HEK293 (cell line): ENCODE results near the gene GAS1.

ENCODE experiments used
- AEBP2 ChIP-seq: fragments of 450-650 bp; formaldehyde crosslinking; IDR thresholded peaks from 2 replicates; pipeline ENCODE4 v1.5.1; 2016; ENCODE audit warnings: missing biosample characterization, missing genetic modification characterization, borderline replicate concordance
- GLI4 ChIP-seq: fragments of 450-650 bp; formaldehyde crosslinking; IDR thresholded peaks from 2 replicates; pipeline ENCODE4 v1.5.1; 2016; ENCODE audit warnings: missing biosample characterization, missing genetic modification characterization
- HOXD13 ChIP-seq: sonication (generic); formaldehyde crosslinking; IDR thresholded peaks from 2 replicates; pipeline ENCODE4 v1.8.0; 2022; ENCODE audit warnings: missing genetic modification reagents, borderline replicate concordance
- MEIS1 ChIP-seq: sonication (generic); formaldehyde crosslinking; IDR thresholded peaks from 2 replicates; pipeline ENCODE4 v1.8.1; 2022; ENCODE audit warnings: missing genetic modification reagents, mild to moderate bottlenecking, borderline replicate concordance
- OSR2 ChIP-seq: fragments of 450-650 bp; formaldehyde crosslinking; IDR thresholded peaks from 2 replicates; pipeline ENCODE4 v1.5.1; 2016; ENCODE audit warnings: missing biosample characterization, missing genetic modification characterization
- PRDM1 ChIP-seq: fragments of 450-650 bp; formaldehyde crosslinking; IDR thresholded peaks from 2 replicates; pipeline ENCODE4; 2016; ENCODE audit warnings: missing biosample characterization, missing genetic modification characterization
- PRDM4 ChIP-seq: fragments of 450-650 bp; formaldehyde crosslinking; IDR thresholded peaks from 2 replicates; pipeline ENCODE4 v1.5.1; 2017; ENCODE audit warnings: missing biosample characterization, missing genetic modification characterization
- SETDB1 ChIP-seq: IDR thresholded peaks from one replicate; pipeline ENCODE4 v1.6.1; 2017; ENCODE audit warnings: mild to moderate bottlenecking, low read length, moderate library complexity, mixed read lengths; ENCODE audit not compliant: insufficient read length
- SP7 ChIP-seq: fragments of 450-650 bp; formaldehyde crosslinking; IDR thresholded peaks from 2 replicates; pipeline ENCODE4 v1.5.1; 2016; ENCODE audit warnings: missing biosample characterization, missing genetic modification characterization
- ZBTB26 ChIP-seq: fragments of 450-650 bp; formaldehyde crosslinking; optimal IDR thresholded peaks from 2 replicates; pipeline ENCODE3; 2016; ENCODE audit warnings: missing biosample characterization, mild to moderate bottlenecking, missing genetic modification characterization
- ZBTB6 ChIP-seq: fragments of 450-650 bp; formaldehyde crosslinking; IDR thresholded peaks from 2 replicates; pipeline ENCODE4 v1.5.1; 2017; ENCODE audit warnings: missing biosample characterization, missing genetic modification characterization
- ZBTB8A ChIP-seq: fragments of 450-650 bp; formaldehyde crosslinking; IDR thresholded peaks from 2 replicates; pipeline ENCODE4 v1.5.1; 2016; ENCODE audit warnings: missing biosample characterization, missing genetic modification characterization
- ZFP69B ChIP-seq: fragments of 450-650 bp; formaldehyde crosslinking; IDR thresholded peaks from 2 replicates; pipeline ENCODE4 v1.5.1; 2016; ENCODE audit warnings: missing biosample characterization, missing genetic modification characterization
- ZNF175 ChIP-seq: fragments of 450-650 bp; formaldehyde crosslinking; IDR thresholded peaks from 2 replicates; pipeline ENCODE4 v1.5.1; 2016; ENCODE audit warnings: missing biosample characterization, missing genetic modification characterization
- ZNF2 ChIP-seq: fragments of 450-650 bp; formaldehyde crosslinking; IDR thresholded peaks from 2 replicates; pipeline ENCODE4 v1.5.1; 2016; ENCODE audit warnings: missing biosample characterization, missing genetic modification characterization
- ZNF202 ChIP-seq: fragments of 450-650 bp; formaldehyde crosslinking; IDR thresholded peaks from 2 replicates; pipeline ENCODE4 v1.5.1; 2016; ENCODE audit warnings: missing biosample characterization, missing genetic modification characterization, borderline replicate concordance
- ZNF211 ChIP-seq: fragments of 450-650 bp; formaldehyde crosslinking; IDR thresholded peaks from 2 replicates; pipeline ENCODE4 v1.5.1; 2016; ENCODE audit warnings: low read depth, missing biosample characterization, missing genetic modification characterization
- ZNF324 ChIP-seq: fragments of 450-650 bp; formaldehyde crosslinking; IDR thresholded peaks from 2 replicates; pipeline ENCODE4 v1.5.1; 2016; ENCODE audit warnings: missing biosample characterization, missing genetic modification characterization
- ZNF366 ChIP-seq: fragments of 450-650 bp; formaldehyde crosslinking; conservative IDR thresholded peaks from 2 replicates; pipeline ENCODE4 v1.5.1; 2016; ENCODE audit warnings: missing biosample characterization, missing genetic modification characterization
- ZNF391 ChIP-seq: fragments of 450-650 bp; formaldehyde crosslinking; IDR thresholded peaks from 2 replicates; pipeline ENCODE4 v1.5.1; 2016; ENCODE audit warnings: low read depth, missing biosample characterization, missing genetic modification characterization, borderline replicate concordance
- ZNF513 ChIP-seq: fragments of 450-650 bp; IDR thresholded peaks from 2 replicates; pipeline ENCODE4 v1.5.1; 2018; ENCODE audit warnings: missing biosample characterization, missing genetic modification characterization
- ZNF529 ChIP-seq: fragments of 450-650 bp; formaldehyde crosslinking; IDR thresholded peaks from 2 replicates; pipeline ENCODE4 v1.5.1; 2017; ENCODE audit warnings: missing genetic modification characterization, missing biosample characterization; ENCODE audit not compliant: insufficient replicate concordance
- ZNF580 ChIP-seq: fragments of 450-650 bp; formaldehyde crosslinking; IDR thresholded peaks from 2 replicates; pipeline ENCODE4 v1.5.1; 2016; ENCODE audit warnings: missing biosample characterization, missing genetic modification characterization
- ZNF639 ChIP-seq: fragments of 450-650 bp; formaldehyde crosslinking; IDR thresholded peaks from 2 replicates; pipeline ENCODE4 v1.5.1; 2016; ENCODE audit warnings: missing biosample characterization, missing genetic modification characterization
- ZNF660 ChIP-seq: fragments of 450-650 bp; IDR thresholded peaks from 2 replicates; pipeline ENCODE4 v1.5.1; 2018; ENCODE audit warnings: missing biosample characterization, mild to moderate bottlenecking, missing genetic modification characterization
- ZNF670 ChIP-seq: fragments of 450-650 bp; formaldehyde crosslinking; IDR thresholded peaks from 2 replicates; pipeline ENCODE4 v1.5.1; 2016; ENCODE audit warnings: missing biosample characterization, missing genetic modification characterization, low read depth
- ZNF707 ChIP-seq: fragments of 450-650 bp; formaldehyde crosslinking; IDR thresholded peaks from 2 replicates; pipeline ENCODE4 v1.5.1; 2016; ENCODE audit warnings: missing biosample characterization, missing genetic modification characterization
- ZNF776 ChIP-seq: fragments of 450-650 bp; formaldehyde crosslinking; IDR thresholded peaks from 2 replicates; pipeline ENCODE4 v1.5.0; 2017; ENCODE audit warnings: missing biosample characterization, missing genetic modification characterization, borderline replicate concordance
- ZSCAN23 ChIP-seq: fragments of 450-650 bp; formaldehyde crosslinking; IDR thresholded peaks from 2 replicates; pipeline ENCODE4 v1.5.1; 2016; ENCODE audit warnings: missing biosample characterization, missing genetic modification characterization

GAS1 gene

GRCh38 chr9:86947146-86948073 is at the start of gene GAS1 (continued):
- TF ChIP-seq ZNF211 (tag by site-specific recombination) (no peak), SETDB1 (no peak), ZNF202 (tag by site-specific recombination) (no peak), ZNF324 (tag by site-specific recombination) (peak; percentile 62; the same call in 1 of the 2 replicates), ZNF366 (tag by site-specific recombination) (peak; percentile 37; the same call in 1 of the 2 replicates), PRDM1 (tag by site-specific recombination) (peak; percentile 92), ZNF513 (tag by site-specific recombination) (0 out of 2 replicates have a peak, but pooled peaks have one; percentile 3), ZNF2 (tag by site-specific recombination) (no peak), ZNF175 (tag by site-specific recombination) (no peak), ZFP69B (tag by site-specific recombination) (peak; percentile 18; the same call in 1 of the 2 replicates), ZNF776 (no peak), OSR2 (tag by site-specific recombination) (peak; percentile 64), ZNF529 (tag by site-specific recombination) (no peak), MEIS1 (CRISPR knock-in tag) (no peak), SP7 (tag by site-specific recombination) (peak; percentile 48; the same call in 1 of the 2 replicates), ZNF707 (tag by site-specific recombination) (no peak), ZSCAN23 (tag by site-specific recombination) (no peak), HOXD13 (CRISPR knock-in tag) (peak; percentile 92), ZBTB26 (peak; percentile 66), ZNF639 (tag by site-specific recombination) (no peak; the same call in 1 of the 2 replicates), ZNF391 (tag by site-specific recombination) (0 out of 2 replicates have a peak, but pooled peaks have one; percentile 14), ZNF660 (tag by site-specific recombination) (no peak; the same call in 1 of the 2 replicates), ZBTB6 (no peak), PRDM4 (peak; percentile 80), ZNF580 (no peak), ZNF670 (tag by site-specific recombination) (no peak), AEBP2 (tag by site-specific recombination) (no peak), ZBTB8A (tag by site-specific recombination) (peak; percentile 90), GLI4 (no peak)
